SW480 (cell line): Measurements from ENCODE around the gene RGL2.
A peak's percentile ranks its signal among the peaks of the same experiment; 100 is the strongest.
"Not testable (repeated sequence)": the region's sequence is repeated elsewhere in the genome, so short reads cannot be mapped to it uniquely, and the experiment has no call there.

Source experiments
- DNase-seq: peaks from one replicate; pipeline ENCODE4 v3.0.0-alpha.2; 2016; ENCODE audit warnings: low spot score

The RGL2 gene

DNA sequence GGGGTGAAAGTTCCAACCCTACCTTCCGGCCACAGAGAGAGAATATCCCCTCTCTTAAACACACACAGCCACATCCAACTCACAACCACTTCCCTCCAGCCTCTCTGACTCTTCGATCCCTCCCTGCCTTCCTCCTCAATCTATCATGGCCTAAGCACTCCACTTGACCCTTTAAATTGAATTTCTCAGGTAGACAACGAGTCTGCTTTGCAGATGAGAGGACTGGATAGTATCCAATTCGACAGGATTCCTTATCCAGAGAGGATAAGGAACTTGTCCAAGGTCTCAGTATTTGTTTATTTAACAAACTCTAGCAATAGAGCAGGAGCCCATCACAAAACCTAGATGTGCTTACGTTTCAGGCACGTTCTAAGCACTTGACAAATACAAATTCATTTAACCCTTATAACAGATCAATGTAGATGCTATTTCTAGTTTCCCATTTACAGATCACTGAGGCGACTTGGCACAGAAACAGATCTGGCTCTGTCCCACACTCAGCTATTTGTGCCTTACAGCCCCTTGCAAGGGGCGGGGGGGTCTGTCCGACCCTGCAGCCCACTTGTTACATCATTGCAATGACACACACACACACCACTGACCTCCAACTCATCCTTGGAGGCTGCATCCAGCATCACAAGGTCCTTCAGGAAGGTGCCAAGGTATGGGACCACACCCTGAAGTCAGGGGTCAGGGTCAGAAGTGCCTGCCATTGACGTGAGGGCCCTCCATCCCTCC lies 4.5 kb downstream of the RGL2 start:
- DNase-seq, result no peak

- DNase-seq, result no peak
Observed at GRCh38 chr6:33292996-33293682, 5.6 kb downstream of the RGL2 start.

GRCh38 chr6:33290459-33290858 lies 8.3 kb downstream of the RGL2 start:
- DNase-seq, result no peak

DNA sequence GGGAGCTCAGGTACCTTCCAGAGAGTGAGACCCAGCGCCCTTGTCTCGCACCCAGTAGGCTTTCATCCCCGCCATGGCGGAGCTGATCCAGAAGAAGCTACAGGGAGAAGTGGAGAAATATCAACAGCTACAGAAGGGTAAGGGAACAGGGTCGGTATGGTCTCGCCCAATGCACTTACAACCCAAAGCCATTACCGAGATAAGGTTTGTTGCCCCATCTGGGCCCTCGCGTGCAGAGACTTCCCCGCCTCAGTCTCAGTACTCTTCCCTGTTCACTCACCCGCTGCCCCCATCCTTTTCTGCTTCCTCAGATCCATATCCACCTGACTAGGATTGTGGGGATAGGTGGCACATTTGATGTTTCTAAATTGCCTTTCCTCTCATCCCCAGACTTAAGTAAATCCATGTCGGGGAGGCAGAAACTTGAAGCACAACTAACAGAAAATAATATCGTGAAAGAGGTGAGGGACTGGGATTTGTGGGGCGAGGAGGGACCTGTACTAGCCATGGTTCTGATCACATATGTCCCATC lies 8.9 kb downstream of the RGL2 start:
- no peak for DNase-seq

GRCh38 chr6:33288921-33289783 lies 9.6 kb downstream of the RGL2 start, which contains the start of the genes PFDN6 and WDR46:
Gene PFDN6 (plus strand): TSS chr6:33289601. CDS start chr6:33289857, 256 bp downstream.
Gene WDR46 (minus strand): TSS chr6:33289239. CDS start chr6:33289170, 69 bp downstream.
- peak; percentile 89 for DNase-seq

DNA sequence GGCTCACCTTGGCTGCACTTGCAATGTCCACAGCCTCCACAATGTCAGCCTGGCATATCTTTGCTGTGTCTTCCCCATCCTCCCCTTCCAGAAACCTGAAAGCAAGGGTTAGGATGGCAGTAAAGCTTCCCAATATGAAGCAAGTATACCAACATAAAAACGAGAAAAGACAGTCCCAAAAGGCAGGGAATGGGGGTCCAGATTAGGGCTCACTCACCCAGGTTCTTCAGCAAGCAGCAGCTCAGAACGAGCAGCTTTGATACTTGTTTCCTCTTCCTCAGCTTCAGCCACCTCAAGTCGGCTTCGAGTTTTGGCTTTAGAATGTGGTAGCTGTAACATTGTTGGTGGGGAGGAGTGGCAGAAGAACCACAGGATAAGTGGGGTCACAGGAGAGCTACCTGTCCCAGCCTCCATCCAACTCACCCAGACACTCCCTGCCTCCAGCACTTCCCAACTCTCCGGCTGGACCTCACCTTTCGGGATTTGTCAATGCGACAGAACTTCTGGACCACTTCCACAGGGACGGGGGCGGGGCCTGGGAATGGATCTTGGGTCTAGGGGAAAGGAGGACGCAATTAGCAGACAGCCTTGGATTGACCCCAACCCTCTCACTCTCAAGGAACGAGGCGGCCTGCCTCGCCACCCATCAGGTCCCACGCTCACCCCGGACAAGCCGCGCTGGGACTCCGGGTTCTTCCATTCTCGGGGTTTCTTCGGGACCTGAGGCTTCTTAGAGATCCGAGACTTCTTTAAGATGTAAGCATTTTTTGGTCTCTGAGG lies 10.4 kb downstream of the RGL2 start:
- no peak for DNase-seq

DNA sequence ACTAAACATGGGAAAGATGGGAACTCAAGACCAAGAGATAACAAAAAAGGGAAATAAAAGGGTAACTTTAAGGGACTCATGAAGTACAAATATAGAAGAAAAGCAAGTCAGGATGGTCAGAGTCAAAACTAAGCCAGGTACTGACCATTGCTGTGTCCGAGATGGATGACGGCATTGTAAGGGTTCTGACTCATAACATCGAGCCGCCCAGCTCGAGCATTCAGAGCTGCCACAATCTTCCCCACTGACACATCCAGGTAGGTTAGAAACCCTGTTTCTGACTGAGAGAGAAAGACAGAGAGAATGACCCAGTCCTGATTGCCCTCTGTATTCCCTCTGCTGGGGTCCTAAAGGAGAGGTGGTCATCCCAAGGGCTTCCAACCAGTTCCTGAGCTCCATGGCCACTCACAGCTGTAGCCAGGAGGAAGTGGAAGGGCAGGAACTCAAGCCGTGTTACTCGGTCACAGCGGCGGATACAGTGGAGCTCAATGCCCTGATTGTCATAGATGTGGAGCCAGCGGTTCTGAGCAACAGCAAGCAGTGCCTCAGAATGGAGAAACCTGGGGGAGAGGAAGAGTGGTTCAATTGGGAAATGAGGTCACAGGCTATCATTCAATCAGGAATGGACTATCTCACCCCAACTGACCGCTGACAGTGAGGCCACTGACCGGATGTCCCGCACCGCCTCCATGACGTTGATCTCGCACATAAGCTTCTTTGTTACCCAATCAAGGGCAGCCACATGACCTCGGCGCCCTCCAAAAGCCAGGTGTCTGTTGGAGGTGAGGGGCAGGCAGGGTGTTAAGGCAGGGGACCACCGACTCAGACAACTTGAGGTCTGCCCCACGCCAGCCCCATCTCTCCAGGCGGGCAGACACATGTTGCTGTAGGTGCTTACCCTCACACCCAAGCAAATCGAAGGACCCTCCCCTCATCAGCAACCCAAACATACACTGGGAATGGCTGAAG lies 11.5 kb downstream of the RGL2 start:
- DNase-seq, result no peak

DNA sequence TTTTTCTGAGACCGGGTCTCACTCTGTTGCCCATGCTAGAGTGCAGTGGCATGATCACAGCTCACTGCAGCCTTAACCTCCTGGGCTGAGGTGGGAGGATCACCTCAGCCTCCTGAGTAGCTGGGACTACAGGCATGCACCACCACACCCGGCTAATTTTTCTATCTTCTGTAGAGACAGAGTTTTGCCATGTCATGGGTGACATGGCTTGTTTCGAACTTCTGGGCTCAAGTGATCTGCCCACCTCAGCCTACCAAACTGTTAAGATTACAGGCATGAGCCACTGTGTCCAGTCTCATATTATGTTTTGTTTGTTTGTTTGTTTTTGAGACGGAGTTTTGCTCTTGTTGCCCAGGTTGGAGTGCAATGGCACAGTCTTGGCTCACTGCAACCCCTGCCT lies 13.5 kb downstream of the RGL2 start:
- DNase-seq, result not testable (repeated sequence)

- no peak for DNase-seq
Observed at GRCh38 chr6:33280539-33280938, 18.2 kb downstream of the RGL2 start.

GRCh38 chr6:33279971-33280511 lies 18.7 kb downstream of the RGL2 start:
- peak; percentile 61 for DNase-seq

- DNase-seq, result no peak
Observed at GRCh38 chr6:33279257-33279695, 19.5 kb downstream of the RGL2 start.

DNA sequence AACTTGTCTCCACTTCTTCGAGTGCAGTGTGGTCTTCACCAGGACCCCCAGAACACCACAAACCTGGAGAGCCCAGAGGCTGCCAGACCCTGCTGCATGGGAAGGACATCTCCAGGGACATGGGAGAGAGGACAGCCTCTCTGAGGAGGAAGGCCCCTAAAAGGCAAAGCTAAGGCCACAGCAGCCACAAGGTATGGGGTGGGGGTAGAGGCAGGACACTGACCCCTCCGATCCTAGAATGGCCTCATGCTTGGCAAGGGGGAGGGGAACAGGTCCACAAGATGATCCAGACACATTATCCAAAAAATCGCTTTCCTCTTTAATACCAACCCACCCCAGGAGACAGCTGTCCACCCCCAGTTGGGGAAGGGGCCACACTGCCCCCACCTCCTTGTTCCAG lies 19.9 kb downstream of the RGL2 start:
- no peak for DNase-seq

DNA sequence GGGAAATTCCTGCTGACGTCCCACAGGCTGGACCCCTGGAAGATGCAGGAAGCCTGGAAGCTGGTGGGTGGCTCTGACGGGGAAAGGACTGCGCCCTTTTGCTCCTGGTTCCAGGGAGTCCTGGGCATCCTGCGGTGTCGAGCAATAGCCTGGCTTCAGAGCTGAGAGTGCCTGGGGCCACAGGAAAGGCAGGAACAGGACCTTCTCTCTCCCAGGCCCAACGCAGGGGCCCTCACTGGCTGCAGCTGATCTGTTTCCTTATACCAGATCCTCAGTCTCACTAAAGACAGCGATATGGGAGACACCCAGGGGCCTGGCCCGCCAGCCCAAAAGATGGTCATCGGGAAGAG lies 20.4 kb downstream of the RGL2 start:
- DNase-seq, result no peak

DNA sequence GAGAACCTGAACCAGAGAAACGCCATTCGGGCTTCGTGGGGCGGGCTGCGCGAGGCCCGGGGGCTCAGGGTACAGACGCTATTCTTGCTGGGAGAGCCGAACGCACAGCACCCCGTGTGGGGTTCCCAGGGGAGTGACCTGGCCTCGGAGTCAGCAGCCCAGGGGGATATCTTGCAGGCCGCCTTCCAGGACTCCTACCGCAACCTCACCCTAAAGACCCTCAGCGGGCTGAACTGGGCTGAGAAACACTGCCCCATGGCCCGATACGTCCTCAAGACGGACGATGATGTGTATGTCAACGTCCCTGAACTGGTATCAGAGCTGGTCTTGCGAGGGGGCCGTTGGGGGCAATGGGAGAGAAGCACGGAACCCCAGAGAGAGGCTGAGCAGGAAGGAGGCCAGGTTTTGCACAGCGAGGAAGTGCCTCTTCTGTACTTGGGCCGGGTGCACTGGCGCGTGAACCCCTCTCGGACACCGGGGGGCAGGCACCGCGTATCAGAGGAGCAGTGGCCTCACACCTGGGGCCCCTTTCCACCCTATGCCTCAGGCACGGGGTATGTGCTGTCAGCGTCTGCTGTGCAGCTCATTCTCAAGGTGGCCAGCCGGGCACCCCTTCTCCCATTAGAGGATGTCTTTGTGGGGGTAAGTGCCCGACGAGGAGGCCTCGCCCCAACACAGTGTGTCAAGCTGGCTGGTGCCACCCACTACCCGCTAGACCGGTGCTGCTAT lies 20.9 kb downstream of the RGL2 start:
- no peak for DNase-seq

- peak; percentile 79 for DNase-seq
Observed at GRCh38 chr6:33276864-33277662, 21.7 kb downstream of the RGL2 start, which contains the start of gene B3GALT4. Gene B3GALT4 (plus strand): TSS chr6:33277123. CDS start chr6:33277420, 297 bp downstream.

DNA sequence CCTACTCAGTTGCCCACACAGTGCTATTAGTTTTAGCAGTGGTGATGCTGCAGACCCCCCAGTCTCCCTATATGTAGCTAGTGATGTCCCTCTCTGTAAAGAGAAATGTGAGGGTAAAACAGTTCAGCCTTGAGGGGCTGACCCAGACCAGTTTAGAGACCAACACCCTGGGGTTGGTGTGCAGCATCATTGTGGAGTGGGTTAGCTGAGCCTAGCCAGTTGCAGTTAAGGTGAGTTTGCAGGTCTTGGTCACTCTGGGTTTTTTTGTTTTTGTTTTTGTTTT lies 22.2 kb downstream of the RGL2 start:
- no peak for DNase-seq

DNA sequence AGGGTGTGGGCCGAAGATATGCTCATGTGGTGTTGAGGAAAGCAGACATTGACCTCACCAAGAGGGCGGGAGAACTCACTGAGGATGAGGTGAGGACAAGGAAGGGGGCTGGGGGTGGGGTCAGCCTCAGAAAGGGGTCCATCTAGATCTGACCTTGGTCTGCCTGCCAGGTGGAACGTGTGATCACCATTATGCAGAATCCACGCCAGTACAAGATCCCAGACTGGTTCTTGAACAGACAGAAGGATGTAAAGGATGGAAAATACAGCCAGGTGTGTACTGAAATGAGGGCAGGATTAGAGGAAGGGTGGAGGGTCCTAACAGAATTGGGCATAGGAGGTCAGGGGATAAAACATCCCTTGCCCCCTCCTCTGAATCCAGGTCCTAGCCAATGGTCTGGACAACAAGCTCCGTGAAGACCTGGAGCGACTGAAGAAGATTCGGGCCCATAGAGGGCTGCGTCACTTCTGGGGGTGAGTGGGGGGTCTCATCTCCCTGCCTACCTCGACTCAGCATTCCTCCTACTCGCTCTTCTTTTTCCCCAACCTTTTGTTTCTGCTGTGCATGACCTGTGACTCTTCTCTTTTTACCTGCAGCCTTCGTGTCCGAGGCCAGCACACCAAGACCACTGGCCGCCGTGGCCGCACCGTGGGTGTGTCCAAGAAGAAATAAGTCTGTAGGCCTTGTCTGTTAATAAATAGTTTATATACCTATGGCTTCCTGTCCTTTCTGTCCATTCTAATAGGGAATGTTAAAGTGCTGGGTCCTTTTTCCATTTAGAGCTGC lies 22.8 kb downstream of the RGL2 start:
- DNase-seq, result not testable (repeated sequence)
